WTC11 (cell line): ENCODE data around the gene GRK6. TPM values are rescaled to one million over a fixed set of nuclear protein-coding genes. Genes with fewer than 3 reads are reported as not detected.
A peak's percentile ranks its signal among the peaks of the same experiment; 100 is the strongest.

Experiments used
- ATAC-seq: fragments of 200-7000 bp; cut with Tn5 transposase; 2 replicates; pipeline ENCODE4 v1.10.0; 2021; ENCODE audit warnings: mild to moderate bottlenecking, moderate library complexity
- CTCF ChIA-PET: fragments of 300-600 bp; sonication (Branson Sonifier 250); formaldehyde crosslinking; loops from one replicate; lab custom pipeline; 2021; ENCODE audit warnings: antibody characterized with exemption; lab: Charles Lee
- POLR2A ChIA-PET: fragments of 350-600 bp; sonication (Branson Sonifier 250); formaldehyde crosslinking; loops from one replicate; lab custom pipeline; 2021; ENCODE audit warnings: antibody characterized with exemption; lab: Charles Lee
- DNase-seq: peaks from one replicate; pipeline ENCODE4 v3.0.0; 2021; ENCODE audit warnings: low spot score
- H3K27ac Mint-ChIP-seq: 2 replicates; pipeline ENCODE4 v1.8.0; 2021; ENCODE audit warnings: mixed read lengths
- H3K27me3 Mint-ChIP-seq: 2 replicates; pipeline ENCODE4 v1.8.0; 2021; ENCODE audit warnings: low read depth, mild to moderate bottlenecking, moderate library complexity, mixed read lengths
- H3K36me3 Mint-ChIP-seq: 2 replicates; pipeline ENCODE4 v1.8.0; 2021; ENCODE audit warnings: mixed read lengths
- H3K4me1 Mint-ChIP-seq: 2 replicates; pipeline ENCODE4 v1.8.0; 2022; ENCODE audit warnings: mixed read lengths
- H3K4me3 Mint-ChIP-seq: 2 replicates; pipeline ENCODE4 v1.8.0; 2021; ENCODE audit warnings: mild to moderate bottlenecking, moderate library complexity, mixed read lengths
- H3K9me3 Mint-ChIP-seq: 2 replicates; pipeline ENCODE4 v1.8.0; 2021; ENCODE audit warnings: mixed read lengths
- ATF1 ChIP-seq: sonication (generic); formaldehyde crosslinking; IDR thresholded peaks from 2 replicates; pipeline ENCODE4 v1.8.1; 2023; ENCODE audit warnings: mild to moderate bottlenecking, moderate library complexity, missing genetic modification reagents
- ATF3 ChIP-seq: sonication (generic); formaldehyde crosslinking; conservative IDR thresholded peaks from 2 replicates; pipeline ENCODE4 v1.8.1; 2022; ENCODE audit warnings: mild to moderate bottlenecking, missing genetic modification reagents
- ELF4 ChIP-seq: sonication (generic); formaldehyde crosslinking; IDR thresholded peaks from 2 replicates; pipeline ENCODE4 v1.8.1; 2022; ENCODE audit warnings: low read depth, mild to moderate bottlenecking, moderate library complexity, missing genetic modification reagents
- EMX1 ChIP-seq: fragments of 250-450 bp; sonication (Bioruptor Pico); IDR thresholded peaks from 2 replicates; pipeline ENCODE4 v1.8.0; 2021; ENCODE audit warnings: mild to moderate bottlenecking
- ESRRA ChIP-seq: sonication (generic); formaldehyde crosslinking; IDR thresholded peaks from 2 replicates; pipeline ENCODE4 v1.8.1; 2022; ENCODE audit warnings: mild to moderate bottlenecking, missing genetic modification reagents, borderline replicate concordance
- FOXJ3 ChIP-seq: sonication (generic); formaldehyde crosslinking; IDR thresholded peaks from 2 replicates; pipeline ENCODE4 v1.9.0; 2021; ENCODE audit warnings: missing genetic modification reagents, mild to moderate bottlenecking, borderline replicate concordance
- GTF2I ChIP-seq: fragments of 250-450 bp; sonication (Bioruptor Pico); conservative IDR thresholded peaks from 2 replicates; pipeline ENCODE4 v1.4.0; 2021; ENCODE audit warnings: mild to moderate bottlenecking
- MLX ChIP-seq: sonication (generic); formaldehyde crosslinking; IDR thresholded peaks from 2 replicates; pipeline ENCODE4 v1.8.1; 2023; ENCODE audit warnings: mild to moderate bottlenecking, missing genetic modification reagents, moderate library complexity
- MXD4 ChIP-seq: fragments of 250-450 bp; sonication (Bioruptor Pico); IDR thresholded peaks from 2 replicates; pipeline ENCODE4 v1.8.0; 2021; ENCODE audit warnings: mild to moderate bottlenecking, moderate library complexity, borderline replicate concordance
- NFATC4 ChIP-seq: fragments of 250-450 bp; sonication (Bioruptor Pico); IDR thresholded peaks from 2 replicates; pipeline ENCODE4 v1.9.0; 2021; ENCODE audit warnings: mild to moderate bottlenecking
- NFE2L1 ChIP-seq: sonication (generic); formaldehyde crosslinking; IDR thresholded peaks from 2 replicates; pipeline ENCODE4 v1.8.1; 2023; ENCODE audit warnings: missing genetic modification reagents
- NFYB ChIP-seq: sonication (generic); formaldehyde crosslinking; conservative IDR thresholded peaks from 2 replicates; pipeline ENCODE4 v1.8.0; 2022; ENCODE audit warnings: low read depth, missing genetic modification reagents
- NR1H2 ChIP-seq: sonication (generic); formaldehyde crosslinking; IDR thresholded peaks from 2 replicates; pipeline ENCODE4 v1.9.0; 2021; ENCODE audit warnings: mild to moderate bottlenecking, moderate library complexity, missing genetic modification reagents
- NR2C2 ChIP-seq: sonication (generic); formaldehyde crosslinking; IDR thresholded peaks from 2 replicates; pipeline ENCODE4 v1.8.0; 2022; ENCODE audit warnings: mild to moderate bottlenecking, missing genetic modification reagents
- NR3C1 ChIP-seq: sonication (generic); formaldehyde crosslinking; conservative IDR thresholded peaks from 2 replicates; pipeline ENCODE4 v1.8.1; 2023; ENCODE audit warnings: low read depth, mild to moderate bottlenecking, missing genetic modification reagents
- OVOL2 ChIP-seq: fragments of 250-450 bp; sonication (Bioruptor Pico); IDR thresholded peaks from 2 replicates; pipeline ENCODE4 v1.9.0; 2021; ENCODE audit warnings: mild to moderate bottlenecking, borderline replicate concordance
- PREB ChIP-seq: sonication (generic); formaldehyde crosslinking; IDR thresholded peaks from 2 replicates; pipeline ENCODE4 v1.8.1; 2022; ENCODE audit warnings: mild to moderate bottlenecking, missing genetic modification reagents, moderate library complexity, borderline replicate concordance
- PRRX2 ChIP-seq: fragments of 250-450 bp; sonication (Bioruptor Pico); IDR thresholded peaks from 2 replicates; pipeline ENCODE4 v1.8.0; 2021; ENCODE audit warnings: mild to moderate bottlenecking
- SMAD3 ChIP-seq: sonication (generic); formaldehyde crosslinking; IDR thresholded peaks from 2 replicates; pipeline ENCODE4 v1.8.0; 2022; ENCODE audit warnings: missing genetic modification reagents, mild to moderate bottlenecking, borderline replicate concordance
- SOX15 ChIP-seq: fragments of 250-450 bp; sonication (Bioruptor Pico); IDR thresholded peaks from 2 replicates; pipeline ENCODE4 v1.9.0; 2021; ENCODE audit warnings: mild to moderate bottlenecking
- ZNF232 ChIP-seq: sonication (generic); formaldehyde crosslinking; IDR thresholded peaks from 2 replicates; pipeline ENCODE4 v1.8.0; 2022; ENCODE audit warnings: mild to moderate bottlenecking, missing genetic modification reagents
- ZNF416 ChIP-seq: fragments of 250-450 bp; sonication (Bioruptor Pico); IDR thresholded peaks from 2 replicates; pipeline ENCODE4 v1.9.0; 2021; ENCODE audit warnings: mild to moderate bottlenecking, inconsistent platforms
- ZNF512 ChIP-seq: sonication (generic); formaldehyde crosslinking; IDR thresholded peaks from 2 replicates; pipeline ENCODE4 v1.8.1; 2022; ENCODE audit warnings: missing genetic modification reagents, borderline replicate concordance
- total RNA-seq: library from RNA; stranded (reverse); gene quantifications from 3 replicates; pipeline ENCODE4 v1.2.3, GENCODE V29; 2021
- TF ChIP-seq, protein P1 (sequence below): sonication (generic); formaldehyde crosslinking; IDR thresholded peaks from 2 replicates; pipeline ENCODE4 v1.8.0; 2022; ENCODE audit warnings: mild to moderate bottlenecking, missing genetic modification reagents
- TF ChIP-seq, protein P2 (sequence below): sonication (generic); formaldehyde crosslinking; IDR thresholded peaks from 2 replicates; pipeline ENCODE4 v1.8.1; 2022; ENCODE audit warnings: low read depth, mild to moderate bottlenecking, moderate library complexity, missing genetic modification reagents, borderline replicate concordance
- TF ChIP-seq, protein P3 (sequence below): fragments of 250-450 bp; sonication (Bioruptor Pico); conservative IDR thresholded peaks from 2 replicates; pipeline ENCODE4 v1.9.0; 2021; ENCODE audit warnings: mild to moderate bottlenecking
- TF ChIP-seq, protein P4 (sequence below): sonication (generic); formaldehyde crosslinking; IDR thresholded peaks from 2 replicates; pipeline ENCODE4 v1.8.1; 2022; ENCODE audit warnings: low read depth, missing genetic modification reagents, borderline replicate concordance

Gene GRK6
- total RNA-seq, 1 experiment from 2014 or later: 69.2 TPM

DNA sequence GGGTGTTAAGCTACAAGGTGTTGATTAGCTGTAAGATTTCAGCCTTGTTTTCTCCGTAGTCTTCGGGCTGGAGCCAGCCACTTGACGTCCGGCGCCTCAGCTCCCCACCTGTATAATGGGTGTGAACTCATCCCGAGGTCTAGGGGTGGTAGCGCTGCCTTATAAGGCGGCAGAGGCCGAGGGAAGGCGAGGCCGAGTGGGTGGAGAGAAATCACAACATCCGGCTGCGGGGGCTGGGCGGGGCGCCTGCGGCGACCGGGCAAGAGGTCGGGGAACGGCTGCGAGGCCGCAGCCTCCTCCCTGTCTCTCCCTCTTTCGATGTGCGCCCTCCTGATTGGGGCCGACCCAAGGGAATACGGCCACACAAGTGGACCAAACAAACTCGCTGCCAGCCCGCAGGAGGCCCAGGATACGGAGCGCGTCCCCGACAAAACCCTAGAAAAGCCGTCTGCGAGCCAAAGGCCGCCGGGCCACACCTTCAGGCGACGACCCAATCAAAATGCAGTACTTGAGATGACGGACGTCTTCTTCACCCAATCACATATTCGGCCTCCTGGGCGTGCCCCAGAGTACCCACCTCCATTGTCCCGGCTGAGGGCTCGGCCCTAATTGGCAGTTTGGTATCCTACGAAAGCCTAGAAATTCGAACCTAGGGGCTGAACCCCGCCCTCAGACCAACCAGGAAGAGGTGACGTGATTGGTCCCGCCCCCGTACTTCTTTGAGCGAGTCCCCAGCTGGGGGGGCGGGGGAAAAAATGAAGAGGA lies 493 bp upstream of the GRK6 start:
- Mint-ChIP-seq H3K4me3 (peak overlapping the region; percentile 84), H3K36me3 (no peaks in the 10 kb centered on the region; the same call in 1 of the 2 replicates), H3K27ac (peak overlapping the region; percentile 98), H3K4me1 (peaks cover 18% of the 10 kb centered on the region), H3K27me3 (peaks cover 5% of the 10 kb centered on the region), H3K9me3 (no peaks in the 10 kb centered on the region)
- peak; percentile 100 for DNase-seq
- POLR2A ChIA-PET: interaction anchor here (0.6 to 2.2 kb wide), 17 partner anchors 15 to 114 kb away, joined by 3 to 19 read pairs (median 4); partner anchors contain the start of genes DDX41, MXD3, PDLIM7 and PRR7
- CTCF ChIA-PET: interaction anchor here (0.6 to 9.4 kb wide), 28 partner anchors 11 to 754 kb away, joined by 3 to 95 read pairs (median 5); partner anchors contain the start of gene PFN3
- ATAC-seq: peak; percentile 94
- TF ChIP-seq, protein P1, sequence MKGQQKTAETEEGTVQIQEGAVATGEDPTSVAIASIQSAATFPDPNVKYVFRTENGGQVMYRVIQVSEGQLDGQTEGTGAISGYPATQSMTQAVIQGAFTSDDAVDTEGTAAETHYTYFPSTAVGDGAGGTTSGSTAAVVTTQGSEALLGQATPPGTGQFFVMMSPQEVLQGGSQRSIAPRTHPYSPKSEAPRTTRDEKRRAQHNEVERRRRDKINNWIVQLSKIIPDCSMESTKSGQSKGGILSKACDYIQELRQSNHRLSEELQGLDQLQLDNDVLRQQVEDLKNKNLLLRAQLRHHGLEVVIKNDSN (CRISPR knock-in tag): no peak; the same call in 1 of the 2 replicates
- TF ChIP-seq MXD4 (CRISPR knock-in tag) (no peak), NR1H2 (CRISPR knock-in tag) (no peak), ZNF512 (CRISPR knock-in tag) (no peak), NR3C1 (CRISPR knock-in tag) (no peak), ATF1 (no peak), EMX1 (CRISPR knock-in tag) (no peak), NFYB (CRISPR knock-in tag) (peak; percentile 87), SMAD3 (CRISPR knock-in tag) (no peak), SOX15 (CRISPR knock-in tag) (no peak), ELF4 (CRISPR knock-in tag) (no peak), GTF2I (peak; percentile 99), NFE2L1 (CRISPR knock-in tag) (peak; percentile 51; the same call in 1 of the 2 replicates), MLX (no peak), OVOL2 (CRISPR knock-in tag) (no peak), PRRX2 (CRISPR knock-in tag) (no peak), ZNF232 (no peak), NR2C2 (CRISPR knock-in tag) (no peak), ATF3 (CRISPR knock-in tag) (no peak), NFATC4 (CRISPR knock-in tag) (no peak), ESRRA (CRISPR knock-in tag) (no peak), ZNF416 (CRISPR knock-in tag) (no peak), PREB (CRISPR knock-in tag) (no peak), FOXJ3 (CRISPR knock-in tag) (no peak)
- TF ChIP-seq, protein P2, sequence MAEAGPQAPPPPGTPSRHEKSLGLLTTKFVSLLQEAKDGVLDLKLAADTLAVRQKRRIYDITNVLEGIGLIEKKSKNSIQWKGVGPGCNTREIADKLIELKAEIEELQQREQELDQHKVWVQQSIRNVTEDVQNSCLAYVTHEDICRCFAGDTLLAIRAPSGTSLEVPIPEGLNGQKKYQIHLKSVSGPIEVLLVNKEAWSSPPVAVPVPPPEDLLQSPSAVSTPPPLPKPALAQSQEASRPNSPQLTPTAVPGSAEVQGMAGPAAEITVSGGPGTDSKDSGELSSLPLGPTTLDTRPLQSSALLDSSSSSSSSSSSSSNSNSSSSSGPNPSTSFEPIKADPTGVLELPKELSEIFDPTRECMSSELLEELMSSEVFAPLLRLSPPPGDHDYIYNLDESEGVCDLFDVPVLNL (CRISPR knock-in tag): no peak
- TF ChIP-seq, protein P3, sequence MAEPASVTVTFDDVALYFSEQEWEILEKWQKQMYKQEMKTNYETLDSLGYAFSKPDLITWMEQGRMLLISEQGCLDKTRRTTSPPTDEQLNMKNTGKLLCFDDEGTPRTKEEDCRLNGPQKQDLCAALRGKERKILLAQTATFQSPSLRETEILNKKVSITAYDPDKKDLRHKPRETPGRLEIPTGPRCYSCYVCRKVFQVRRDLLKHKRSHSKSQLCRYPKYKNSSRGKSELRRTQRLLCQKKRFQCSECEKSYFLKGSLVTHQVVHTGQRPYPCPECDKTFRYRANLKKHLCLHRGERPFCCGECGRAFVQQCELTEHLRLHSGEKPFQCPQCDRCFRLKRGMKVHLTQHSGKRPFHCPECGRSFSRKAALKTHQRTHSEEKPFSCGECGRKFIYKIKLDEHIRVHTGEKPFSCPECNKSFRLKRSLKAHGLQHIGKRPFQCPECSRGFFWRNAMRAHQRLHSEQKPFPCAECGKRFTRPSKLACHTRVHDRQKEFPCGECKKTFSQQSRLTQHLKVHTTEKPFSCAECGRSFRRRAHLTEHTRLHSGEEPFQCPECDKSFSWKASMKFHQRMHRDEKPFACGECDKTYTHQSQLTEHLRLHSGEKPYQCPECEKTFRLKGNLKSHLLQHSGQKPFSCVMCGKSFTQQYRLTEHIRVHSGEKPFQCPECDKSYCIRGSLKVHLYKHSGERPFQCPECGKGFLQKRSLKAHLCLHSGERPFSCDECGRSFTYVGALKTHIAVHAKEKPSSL (CRISPR knock-in tag): no peak
- TF ChIP-seq, protein P4, sequence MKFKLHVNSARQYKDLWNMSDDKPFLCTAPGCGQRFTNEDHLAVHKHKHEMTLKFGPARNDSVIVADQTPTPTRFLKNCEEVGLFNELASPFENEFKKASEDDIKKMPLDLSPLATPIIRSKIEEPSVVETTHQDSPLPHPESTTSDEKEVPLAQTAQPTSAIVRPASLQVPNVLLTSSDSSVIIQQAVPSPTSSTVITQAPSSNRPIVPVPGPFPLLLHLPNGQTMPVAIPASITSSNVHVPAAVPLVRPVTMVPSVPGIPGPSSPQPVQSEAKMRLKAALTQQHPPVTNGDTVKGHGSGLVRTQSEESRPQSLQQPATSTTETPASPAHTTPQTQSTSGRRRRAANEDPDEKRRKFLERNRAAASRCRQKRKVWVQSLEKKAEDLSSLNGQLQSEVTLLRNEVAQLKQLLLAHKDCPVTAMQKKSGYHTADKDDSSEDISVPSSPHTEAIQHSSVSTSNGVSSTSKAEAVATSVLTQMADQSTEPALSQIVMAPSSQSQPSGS (CRISPR knock-in tag): no peak
